Measurements from ENCODE around the gene SLC9C2. TPM values are rescaled to one million over a fixed set of nuclear protein-coding genes. Genes with fewer than 3 reads are reported as not detected.
"Not testable (repeated sequence)": the region's sequence is repeated elsewhere in the genome, so short reads cannot be mapped to it uniquely, and the experiment has no call there.

The SLC9C2 gene
- total RNA-seq, 1 experiment from 2014 or later, result not detected

GRCh38 chr1:173568483-173568882 lies 34.4 kb downstream of the SLC9C2 start:
- Histone ChIP-seq H3K4ac (ENCODE audit: low read depth, low read length) (no peak overlapping the region), H3K27ac (ENCODE audit: insufficient read length, low read depth, low read length) (no peak overlapping the region), H2BK15ac (ENCODE audit: low read depth, low read length) (no peak overlapping the region), H3K23me2 (ENCODE audit: insufficient read length, low read depth, low read length, poor library complexity, severe bottlenecking) (no peaks in the 10 kb centered on the region), H3K18ac (ENCODE audit: insufficient read length, low read depth, low read length) (no peak overlapping the region), H4K20me1 (ENCODE audit: control insufficient read depth, insufficient read depth, insufficient read length) (no peaks in the 10 kb centered on the region), H2BK20ac (ENCODE audit: low read depth, low read length, poor library complexity, severe bottlenecking) (no peak overlapping the region), H2AFZ (ENCODE audit: low read length) (no peak overlapping the region), H2BK12ac (ENCODE audit: insufficient read length, low read depth, low read length) (no peak overlapping the region), H3T11ph (ENCODE audit: low read length) (no peak overlapping the region), H3K9me3 (ENCODE audit: control insufficient read depth, low read depth, low read length) (no peaks in the 10 kb centered on the region), H2BK120ac (ENCODE audit: low read depth, low read length, poor library complexity, severe bottlenecking) (no peak overlapping the region), H2BK5ac (ENCODE audit: insufficient read length, low read length) (no peak overlapping the region), H3K56ac (ENCODE audit: insufficient read length, low read depth, low read length) (no peak overlapping the region), H3K23ac (ENCODE audit: insufficient read length, low read depth, low read length) (no peak overlapping the region), H3K79me2 (ENCODE audit: insufficient read depth, low read length) (no peaks in the 10 kb centered on the region), H3K79me1 (ENCODE audit: insufficient read depth, low read depth, low read length, poor library complexity, severe bottlenecking) (no peaks in the 10 kb centered on the region), H3K4me1 (ENCODE audit: insufficient read depth, low read length) (no peaks in the 10 kb centered on the region), H2AK5ac (ENCODE audit: insufficient read length, low read length) (no peak overlapping the region), H3K14ac (ENCODE audit: insufficient read depth, low read length) (no peak overlapping the region), H3K27me3 (ENCODE audit: insufficient read depth, low read length) (no peaks in the 10 kb centered on the region), H4K91ac (ENCODE audit: insufficient read length, low read depth, low read length) (no peak overlapping the region), H3K9ac (ENCODE audit: extremely low read depth, insufficient read length, low read length) (no peak overlapping the region), H4K8ac (replicated peaks; ENCODE audit: insufficient read length, low read depth, low read length) (no peak overlapping the region), H3K4me2 (ENCODE audit: insufficient read depth, insufficient read length, low read length) (no peak overlapping the region), H4K5ac (ENCODE audit: insufficient read length, low read depth, low read length) (no peak overlapping the region)
- Mint-ChIP-seq H3K36me3 (ENCODE audit: insufficient read depth in 1 of 3, low read depth in 3 of 3) (no peaks in the 10 kb centered on the region; a peak in 1 of 7 replicates), H3K4me1 (no peaks in the 10 kb centered on the region), H3K27me3 (ENCODE audit: low read depth) (no peaks in the 10 kb centered on the region), H3K4me3 (no peak overlapping the region), H3K9me3 (peaks cover 3% of the 10 kb centered on the region in 2 experiments; a peak in 2 of 5 replicates), H3K27ac (no peak overlapping the region)
- DNase-seq, result no peak
- no CpG with 5 or more reads among the region's 1 CpG for WGBS (ENCODE audit: extremely low coverage, insufficient read length, low lambda C conversion rate)
- TF ChIP-seq, protein P1, sequence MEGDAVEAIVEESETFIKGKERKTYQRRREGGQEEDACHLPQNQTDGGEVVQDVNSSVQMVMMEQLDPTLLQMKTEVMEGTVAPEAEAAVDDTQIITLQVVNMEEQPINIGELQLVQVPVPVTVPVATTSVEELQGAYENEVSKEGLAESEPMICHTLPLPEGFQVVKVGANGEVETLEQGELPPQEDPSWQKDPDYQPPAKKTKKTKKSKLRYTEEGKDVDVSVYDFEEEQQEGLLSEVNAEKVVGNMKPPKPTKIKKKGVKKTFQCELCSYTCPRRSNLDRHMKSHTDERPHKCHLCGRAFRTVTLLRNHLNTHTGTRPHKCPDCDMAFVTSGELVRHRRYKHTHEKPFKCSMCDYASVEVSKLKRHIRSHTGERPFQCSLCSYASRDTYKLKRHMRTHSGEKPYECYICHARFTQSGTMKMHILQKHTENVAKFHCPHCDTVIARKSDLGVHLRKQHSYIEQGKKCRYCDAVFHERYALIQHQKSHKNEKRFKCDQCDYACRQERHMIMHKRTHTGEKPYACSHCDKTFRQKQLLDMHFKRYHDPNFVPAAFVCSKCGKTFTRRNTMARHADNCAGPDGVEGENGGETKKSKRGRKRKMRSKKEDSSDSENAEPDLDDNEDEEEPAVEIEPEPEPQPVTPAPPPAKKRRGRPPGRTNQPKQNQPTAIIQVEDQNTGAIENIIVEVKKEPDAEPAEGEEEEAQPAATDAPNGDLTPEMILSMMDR (conservative IDR thresholded peaks at IDR 0.05), result no peak

DNA sequence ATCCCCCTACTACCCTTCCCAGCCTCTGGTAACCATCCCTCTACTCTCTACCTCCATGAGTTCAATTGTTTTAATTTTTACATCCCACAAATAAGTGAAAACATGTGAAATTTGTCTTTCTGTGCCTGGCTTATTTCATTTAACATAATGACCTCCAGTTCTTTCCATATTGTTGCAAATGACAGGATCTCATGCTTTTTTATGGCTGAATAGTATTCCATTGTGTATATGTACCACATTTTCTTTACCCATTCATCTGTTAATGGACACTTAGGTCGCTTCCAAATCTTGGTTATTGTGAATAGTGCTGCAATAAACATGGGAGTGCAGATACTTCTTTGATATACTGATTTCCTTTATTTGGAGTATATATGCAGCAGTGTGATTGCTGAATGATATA lies 39.0 kb downstream of the SLC9C2 start:
- H3K79me2 ChIP-seq (ENCODE audit: insufficient read depth, low read length); H3T11ph ChIP-seq (ENCODE audit: low read length); H3K23me2 ChIP-seq (ENCODE audit: insufficient read length, low read depth, low read length, poor library complexity, severe bottlenecking); DNase-seq; H3K9ac ChIP-seq (ENCODE audit: extremely low read depth, insufficient read length, low read length); H4K8ac ChIP-seq (replicated peaks; ENCODE audit: insufficient read length, low read depth, low read length); H3K9me3 Mint-ChIP-seq; H3K14ac ChIP-seq (ENCODE audit: insufficient read depth, low read length); H4K5ac ChIP-seq (ENCODE audit: insufficient read length, low read depth, low read length); H2AK5ac ChIP-seq (ENCODE audit: insufficient read length, low read length); H2BK15ac ChIP-seq (ENCODE audit: low read depth, low read length); H3K23ac ChIP-seq (ENCODE audit: insufficient read length, low read depth, low read length); H3K36me3 Mint-ChIP-seq (ENCODE audit: insufficient read depth in 1 of 3, low read depth in 3 of 3); H4K20me1 ChIP-seq (ENCODE audit: control insufficient read depth, insufficient read depth, insufficient read length); H3K4me2 ChIP-seq (ENCODE audit: insufficient read depth, insufficient read length, low read length); H2BK20ac ChIP-seq (ENCODE audit: low read depth, low read length, poor library complexity, severe bottlenecking); H3K79me1 ChIP-seq (ENCODE audit: insufficient read depth, low read depth, low read length, poor library complexity, severe bottlenecking); H4K91ac ChIP-seq (ENCODE audit: insufficient read length, low read depth, low read length); H3K9me3 ChIP-seq (ENCODE audit: control insufficient read depth, low read depth, low read length); H3K18ac ChIP-seq (ENCODE audit: insufficient read length, low read depth, low read length); H2BK5ac ChIP-seq (ENCODE audit: insufficient read length, low read length); H3K4me1 ChIP-seq (ENCODE audit: insufficient read depth, low read length); H3K27me3 ChIP-seq (ENCODE audit: insufficient read depth, low read length); H3K4me1 Mint-ChIP-seq; H3K27ac ChIP-seq (ENCODE audit: insufficient read length, low read depth, low read length); H3K27ac Mint-ChIP-seq; H2BK120ac ChIP-seq (ENCODE audit: low read depth, low read length, poor library complexity, severe bottlenecking); H3K27me3 Mint-ChIP-seq (ENCODE audit: low read depth); H2AFZ ChIP-seq (ENCODE audit: low read length); H3K4me3 Mint-ChIP-seq; H3K56ac ChIP-seq (ENCODE audit: insufficient read length, low read depth, low read length); H2BK12ac ChIP-seq (ENCODE audit: insufficient read length, low read depth, low read length); H3K4ac ChIP-seq (ENCODE audit: low read depth, low read length): not testable (repeated sequence)
- no CpG with 5 or more reads among the region's 1 CpG for WGBS (ENCODE audit: extremely low coverage, insufficient read length, low lambda C conversion rate)
